Heart left ventricle (tissue), 16 donors: ENCODE data around the gene RFTN2. TPM values are rescaled to one million over a fixed set of nuclear protein-coding genes. Genes with fewer than 3 reads are reported as not detected.

Experiments used
- ATAC-seq, 4 donors: fragments of 200-7000 bp; cut with Tn5 transposase; one replicate each; pipeline ENCODE4 v1.9.1; 2020 to 2022; ENCODE audit warnings: moderate library complexity in 4 of 4, mild to moderate bottlenecking in 3 of 4, moderate number of reproducible peaks in 1 of 4
- DNase-seq, 5 donors: peaks; one replicate each; pipeline ENCODE4 v3.0.0-alpha.2; 2020
- H3K27ac ChIP-seq, 12 donors: fragments of 200-600 bp; sonication (generic) in 4 of 12; one replicate each; pipeline versions ENCODE4 v1.5.0 to v1.8.0; 2016 to 2022; ENCODE audit warnings: mild to moderate bottlenecking in 2 of 12
- H3K27me3 ChIP-seq, 9 donors: fragments of 200-600 bp; sonication (generic) in 2 of 9; one replicate each; pipeline versions ENCODE4 v1.5.1 to v1.8.0; 2016 to 2022; ENCODE audit warnings: mild to moderate bottlenecking in 3 of 9
- H3K36me3 ChIP-seq, 9 donors: fragments of 200-600 bp; sonication (generic) in 2 of 9; one replicate each; pipeline versions ENCODE4 v1.5.0 to v1.8.0; 2018 to 2022; ENCODE audit warnings: mild to moderate bottlenecking in 2 of 9
- H3K4me1 ChIP-seq, 12 donors: fragments of 200-600 bp; sonication (generic) in 4 of 12; one replicate each; pipeline versions ENCODE4 v1.5.0 to v1.8.0; 2016 to 2022; ENCODE audit warnings: mild to moderate bottlenecking in 3 of 12
- H3K4me3 ChIP-seq, 12 donors: fragments of 200-600 bp; sonication (generic) in 4 of 12; one replicate each; pipeline versions ENCODE4 v1.5.0 to v1.8.0; 2017 to 2022; ENCODE audit warnings: mild to moderate bottlenecking in 9 of 12, moderate library complexity in 4 of 12
- H3K9me3 ChIP-seq, 12 donors: fragments of 200-600 bp; sonication (generic) in 4 of 12; one replicate each; pipeline versions ENCODE4 v1.5.0 to v1.8.0; 2016 to 2022; ENCODE audit warnings: mild to moderate bottlenecking in 1 of 12
- CTCF ChIP-seq, 12 donors: fragments of 200-600 bp; sonication (generic) in 4 of 12; IDR thresholded peaks; one replicate each; pipeline versions ENCODE4 v1.5.0 to v1.8.0; 2018 to 2022; ENCODE audit warnings: antibody characterized with exemption in 12 of 12, mild to moderate bottlenecking in 5 of 12
- POLR2A ChIP-seq, 2 donors: fragments of 450-650 bp; IDR thresholded peaks; one replicate each; pipeline ENCODE4 v1.6.1; 2017; ENCODE audit warnings: antibody characterized with exemption in 2 of 2, mild to moderate bottlenecking in 2 of 2, moderate library complexity in 2 of 2
- WGBS, 4 donors: extraction: QIAGEN DNeasy Blood & Tissue Kit in 2 of 4; methylation state at CpG; one replicate each; pipeline versions ENCODE4 v1.1.5 to v1.1.7; 2013 to 2018; 5-methylcytosine and 5-hydroxymethylcytosine counted together
- intact Hi-C, 10 donors: fragments of 100-400 bp; cut with DNase I; formaldehyde crosslinking; loops; one replicate each; pipeline versions ENCODE4 v1.11.1 to v1.14.2; 2022
- polyA plus RNA-seq, 2 donors: library from polyadenylated mRNA; stranded (reverse); fragments of 200-250 nt; gene quantifications; one replicate each; pipeline ENCODE4 v1.2.3, GENCODE V29; 2013
- total RNA-seq, 9 donors: library from RNA; depleted of rRNA in 2 of 9; stranded (reverse); fragments of >200 nt in 2 of 9; fragmentation: NEBNext Ultra II Directional in 3 of 9; extraction: Animal tissue kit (Norgen Biotek cat#: 25700) in 3 of 9; gene quantifications; one replicate each; pipeline versions ENCODE4 v1.1.0 to v1.2.4, GENCODE V29; 2016 to 2023
- donor health status: ischemic (EF 13 %, LVEDD 7.1; RV severe dilation, severe dysfunction).
- donor health status: healthy with polysubstance abuse.
- donor health status: DM: no; HTN: yes; CAD: no.
- donor health status: DM: no; HTN: no; CAD: no.
- donor health status: ischemic (EF 25% LVEDD 6.9; RV normal size, moderate dysfunction).
- donor health status: ischemic (EF 25% LVEDD 5.7; RV mildly dilated, moderate dysfunction).
- donor health status: healthy.
- donor health status: DM: yes; HTN: yes; CAD: no.
- donor health status: ischemic (EF 35%, LVEDD 5.7; RV mildly dilated, moderate dysfunction).
- donor health status: nonischemic (EF 11% LVEDD 7.7; RV severe dilation, severe dysfunction).
- donor health status: DM: yes; HTN: yes; CAD: no.
- donor health status: PGD.
- donor health status: ischemic (EF 29% LVEDD 5.4; RV normal size, mild dysfunction).
- donor health status: nonischemic (EF 23%, LVEDD 6.1; RV moderate dilation, normal function).

Gene RFTN2
- total and polyA plus RNA-seq, 11 donors = 1.1 to 10.1 (median 5.0) TPM

DNA sequence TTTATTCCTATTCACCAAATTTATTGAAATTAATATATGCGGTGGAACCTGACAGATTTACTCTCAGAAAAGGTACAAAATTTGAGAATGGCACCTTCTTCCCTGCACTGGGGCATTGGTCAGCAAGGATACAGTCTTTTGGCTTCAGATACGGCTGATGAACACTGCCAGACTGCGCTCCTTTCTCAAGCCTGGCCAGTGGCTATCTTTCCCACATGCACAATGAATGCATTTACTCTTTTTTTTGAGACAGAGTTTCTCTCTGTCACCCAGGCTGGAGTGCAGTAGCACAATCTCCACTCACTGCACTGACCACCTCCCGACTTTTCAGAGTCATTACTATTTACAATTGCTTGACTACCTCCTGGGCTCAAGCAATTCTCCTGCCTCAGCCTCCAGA lies 97.9 kb downstream of the RFTN2 start:
- H3K27me3 ChIP-seq = no peaks in the 10 kb centered on the region
- peaks cover 0 to 13% (median 2%) of the 10 kb centered on the region in 12 donors for H3K9me3 ChIP-seq
- peaks cover 0 to 18% (median 0%) of the 10 kb centered on the region in 12 donors for H3K4me1 ChIP-seq
- no peak for ATAC-seq
- intact Hi-C loops = no loop called here
- no peak overlapping the region for H3K4me3 ChIP-seq
- DNase-seq = no peak
- peak overlapping the region in 2 of 12 donors; percentile 23 to 27 for H3K27ac ChIP-seq
- TF ChIP-seq POLR2A (IDR thresholded peaks at IDR 0.05) (no peak), CTCF (IDR thresholded peaks at IDR 0.05) (no peak)
- 80 to 91% (median 82%) methylated on average over 4 of the region's 4 CpGs for WGBS, 4 donors
- no peaks in the 10 kb centered on the region for H3K36me3 ChIP-seq

GRCh38 chr2:197576631-197577030 lies 98.8 kb downstream of the RFTN2 start:
- intact Hi-C loops = no loop called here
- Histone ChIP-seq H3K4me3 (no peak overlapping the region), H3K4me1 (peaks cover 0 to 18% (median 3%) of the 10 kb centered on the region in 12 donors), H3K9me3 (peaks cover 0 to 13% (median 2%) of the 10 kb centered on the region in 12 donors), H3K27me3 (no peaks in the 10 kb centered on the region), H3K36me3 (peaks cover 0 to 3% (median 0%) of the 10 kb centered on the region in 9 donors), H3K27ac (peak overlapping the region in 3 of 12 donors; percentile 23 to 37 (median 27))
- ATAC-seq (peak; percentile 26 to 73 (median 60)), DNase-seq (no peak)
- TF ChIP-seq POLR2A (IDR thresholded peaks at IDR 0.05) (no peak), CTCF (IDR thresholded peaks at IDR 0.05) (no peak)
- 53 to 63% (median 59%) methylated on average over 3 of the region's 3 CpGs for WGBS, 4 donors

DNA sequence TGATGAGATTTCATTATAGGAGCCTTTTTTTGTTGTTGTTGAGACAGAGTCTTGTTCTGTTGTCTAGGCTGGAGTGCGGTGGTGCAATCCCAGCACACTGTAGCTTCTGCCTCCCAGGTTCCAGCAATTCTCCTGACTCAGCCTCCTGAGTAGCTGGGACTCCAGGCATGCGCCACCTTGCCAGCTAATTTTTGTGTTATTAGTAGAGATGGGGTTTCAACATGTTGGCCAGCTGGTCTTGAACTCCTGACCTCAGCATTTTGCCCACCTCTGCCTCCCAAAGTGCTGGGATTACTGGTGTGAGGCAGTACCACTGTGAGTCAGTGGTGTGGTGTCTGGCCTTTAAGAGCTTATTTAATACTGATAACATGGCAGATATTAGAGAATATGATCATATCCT lies 99.4 kb downstream of the RFTN2 start:
- no peak overlapping the region for H3K4me3 ChIP-seq
- ATAC-seq (peak in 2 of 4 donors; percentile 50 to 59), DNase-seq (peak in 1 of 5 donors; percentile 40)
- peaks cover 0 to 3% (median 0%) of the 10 kb centered on the region in 9 donors for H3K36me3 ChIP-seq
- peak overlapping the region in 1 of 12 donors; percentile 37 for H3K27ac ChIP-seq
- no peak for TF ChIP-seq POLR2A (IDR thresholded peaks at IDR 0.05)
- TF ChIP-seq CTCF (IDR thresholded peaks at IDR 0.05) = no peak
- peaks cover 0 to 13% (median 2%) of the 10 kb centered on the region in 12 donors for H3K9me3 ChIP-seq
- peaks cover 0 to 18% (median 3%) of the 10 kb centered on the region in 12 donors for H3K4me1 ChIP-seq
- intact Hi-C loops = no loop called here
- no peaks in the 10 kb centered on the region for H3K27me3 ChIP-seq
- WGBS, 4 donors = 95 to 100% (median 98%) methylated on average over 2 of the region's 2 CpGs

- Histone ChIP-seq H3K27me3 (no peaks in the 10 kb centered on the region), H3K4me1 (peaks cover 0 to 18% (median 3%) of the 10 kb centered on the region in 12 donors), H3K9me3 (peaks cover 0 to 13% (median 2%) of the 10 kb centered on the region in 12 donors), H3K27ac (no peak overlapping the region), H3K36me3 (peaks cover 0 to 7% (median 0%) of the 10 kb centered on the region in 9 donors), H3K4me3 (no peak overlapping the region)
- intact Hi-C loops = no loop called here
- WGBS, 4 donors = 86 to 99% (median 97%) methylated on average over 2 of the region's 2 CpGs
- no peak for DNase-seq
- TF ChIP-seq CTCF (IDR thresholded peaks at IDR 0.05) (no peak), POLR2A (IDR thresholded peaks at IDR 0.05) (no peak)
- no peak for ATAC-seq
These were observed 101.8 kb downstream of the RFTN2 start for GRCh38 chr2:197573608-197574007.
